ENCODE measurements around the gene PFKL.
A peak's percentile ranks its signal among the peaks of the same experiment; 100 is the strongest.

The PFKL gene

DNA sequence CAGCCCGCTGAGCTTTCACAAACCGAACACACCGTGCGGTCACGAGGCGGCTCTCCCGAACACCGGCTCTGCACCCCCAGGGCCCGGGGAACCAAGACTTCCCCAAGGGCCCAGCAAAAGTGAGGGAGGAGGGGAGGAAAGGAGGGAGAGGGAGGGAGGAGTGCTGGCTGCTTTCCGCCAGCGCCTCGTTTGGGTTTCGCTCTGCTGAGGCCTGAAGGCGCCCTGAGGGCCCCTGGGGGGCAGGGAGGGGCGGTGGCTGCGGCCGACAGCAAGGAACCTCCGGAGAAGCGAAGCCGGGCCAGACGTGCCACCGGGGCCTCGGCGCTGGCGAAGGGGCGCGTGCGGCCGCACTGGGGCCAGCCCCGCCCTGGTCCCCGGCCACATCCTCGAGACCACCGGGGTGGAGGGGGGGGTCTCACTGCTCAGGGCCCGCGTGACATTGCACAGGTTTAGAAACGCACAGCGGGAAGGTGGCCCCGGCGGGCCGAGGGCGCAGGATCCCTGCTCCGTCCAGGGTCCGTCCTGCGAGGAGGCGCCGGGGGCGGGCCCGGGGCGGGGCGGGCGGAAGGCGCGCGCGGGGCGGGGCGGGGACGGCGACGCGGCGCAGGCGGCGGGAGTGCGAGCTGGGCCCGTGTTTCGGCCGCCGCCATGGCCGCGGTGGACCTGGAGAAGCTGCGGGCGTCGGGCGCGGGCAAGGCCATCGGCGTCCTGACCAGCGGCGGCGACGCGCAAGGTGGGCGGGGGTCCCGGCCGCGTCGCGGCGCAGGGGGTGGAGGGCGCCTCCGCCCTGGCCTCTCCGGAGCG, at the start of gene PFKL:
Gene PFKL, plus strand, starts transcription at position 596 of the 804 bp plus-strand sequence. Its CDS starts 53 bp downstream, at position 649.
- Histone ChIP-seq H3K4me1 (ENCODE audit: control insufficient read depth, insufficient read depth, low read length) (peaks cover 56% of the 10 kb centered on the region), H3K9me3 (ENCODE audit: control insufficient read depth in 2 of 2, low read length in 2 of 2) (no peaks in the 10 kb centered on the region), H3K27ac (ENCODE audit: low read length) (peak within 1 kb of the TSS; percentile 67), H3K4me3 (ENCODE audit: low read length in 2 of 2) (peak within 1 kb of the TSS; percentile 75 to 79), H3K9ac (ENCODE audit: low read length in 2 of 2) (peak within 1 kb of the TSS; percentile 69 to 75), H3K27me3 (ENCODE audit: control insufficient read depth in 1 of 2, insufficient read depth in 2 of 2, low read length in 2 of 2) (peaks cover 5 to 15% of the 10 kb centered on the region in 2 donors), H3K36me3 (ENCODE audit: control insufficient read depth in 2 of 2, insufficient read depth in 2 of 2, low read length in 2 of 2) (no peaks in the 10 kb centered on the region)

DNA sequence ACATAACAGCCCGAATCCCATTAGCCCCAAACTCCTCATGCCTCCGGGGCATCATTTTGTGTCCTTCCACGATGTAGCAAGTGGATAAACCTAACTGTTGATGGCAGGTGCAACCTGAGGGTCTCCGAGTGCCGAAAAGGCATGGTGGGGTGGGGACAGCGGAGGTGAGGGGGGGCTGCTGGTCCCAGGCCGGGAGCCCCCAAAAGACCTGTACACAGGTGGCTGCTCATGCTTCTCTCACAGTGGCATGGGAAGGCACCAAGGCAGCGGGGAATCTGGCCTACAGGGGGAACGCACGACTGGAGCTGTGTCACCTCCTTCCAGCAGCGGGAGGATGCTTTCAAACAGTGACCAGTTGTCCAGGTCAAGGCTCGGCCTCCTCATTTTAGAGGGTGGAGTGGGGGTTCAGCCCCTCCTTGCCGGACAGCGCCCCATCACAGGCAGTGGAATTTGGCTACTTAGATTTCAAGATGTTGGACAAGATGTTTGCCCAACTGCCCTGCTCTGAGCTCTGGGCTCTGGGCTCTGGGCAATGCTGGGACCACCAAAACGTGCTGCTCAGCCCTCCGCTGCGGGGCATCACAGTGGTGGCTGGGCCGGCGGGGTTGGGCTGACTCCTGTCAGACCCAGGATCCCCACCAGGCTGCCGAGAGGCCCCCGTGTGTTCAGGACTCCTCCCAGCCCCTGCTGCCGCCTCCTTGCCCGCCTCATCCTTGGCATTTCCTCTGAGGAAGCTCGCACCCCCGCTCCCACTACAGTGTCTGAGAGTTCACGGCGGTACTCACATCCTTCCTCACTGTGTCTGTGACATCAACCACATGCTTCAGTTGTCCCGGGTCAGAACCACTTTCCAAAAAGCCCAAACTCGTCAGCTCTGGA, 45.8 kb upstream of the PFKL start:
- Histone ChIP-seq H3K36me3 (ENCODE audit: control insufficient read depth in 2 of 2, insufficient read depth in 2 of 2, low read length in 2 of 2) (no peaks in the 10 kb centered on the region), H3K27me3 (ENCODE audit: control insufficient read depth in 1 of 2, insufficient read depth in 2 of 2, low read length in 2 of 2) (no peaks in the 10 kb centered on the region), H3K4me1 (ENCODE audit: control insufficient read depth, insufficient read depth, low read length) (no peaks in the 10 kb centered on the region), H3K4me3 (ENCODE audit: low read length in 2 of 2) (no peak overlapping the region), H3K9ac (ENCODE audit: low read length in 2 of 2) (no peak overlapping the region), H3K27ac (ENCODE audit: low read length) (no peak overlapping the region), H3K9me3 (ENCODE audit: control insufficient read depth in 2 of 2, low read length in 2 of 2) (peaks cover 0 to 2% of the 10 kb centered on the region in 2 donors)

DNA sequence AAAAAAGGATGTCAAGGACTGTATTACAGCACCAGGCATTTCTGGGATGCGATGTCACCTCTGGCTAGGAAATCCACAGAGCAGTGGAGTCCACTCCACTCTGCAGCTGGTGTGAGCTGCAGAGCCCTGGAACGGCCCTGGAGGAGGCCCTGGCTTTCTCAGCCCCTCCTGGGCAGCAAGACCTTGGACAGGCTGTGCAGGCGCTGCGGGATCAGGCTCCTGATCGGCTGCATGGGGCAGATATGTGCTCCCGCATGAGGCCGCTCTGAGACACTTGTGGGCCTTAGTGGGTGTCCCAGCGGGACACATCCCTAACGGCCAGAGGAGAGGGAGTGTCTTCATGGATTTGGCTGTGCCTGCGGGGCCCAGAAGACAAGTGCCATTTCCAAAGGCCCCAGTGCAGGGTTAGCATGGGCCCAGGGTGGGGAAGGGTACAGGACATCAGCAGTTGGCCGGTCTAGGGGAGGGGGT, 44.3 kb upstream of the PFKL start:
- peaks cover 0 to 7% of the 10 kb centered on the region in 2 donors for H3K9me3 ChIP-seq (ENCODE audit: control insufficient read depth in 2 of 2, low read length in 2 of 2)
- no peak overlapping the region for H3K9ac ChIP-seq (ENCODE audit: low read length in 2 of 2)
- H3K4me3 ChIP-seq (ENCODE audit: low read length in 2 of 2), result no peak overlapping the region
- no peak overlapping the region for H3K27ac ChIP-seq (ENCODE audit: low read length)
- no peaks in the 10 kb centered on the region for H3K4me1 ChIP-seq (ENCODE audit: control insufficient read depth, insufficient read depth, low read length)
- H3K27me3 ChIP-seq (ENCODE audit: control insufficient read depth in 1 of 2, insufficient read depth in 2 of 2, low read length in 2 of 2), result no peaks in the 10 kb centered on the region
- H3K36me3 ChIP-seq (ENCODE audit: control insufficient read depth in 2 of 2, insufficient read depth in 2 of 2, low read length in 2 of 2), result no peaks in the 10 kb centered on the region

DNA sequence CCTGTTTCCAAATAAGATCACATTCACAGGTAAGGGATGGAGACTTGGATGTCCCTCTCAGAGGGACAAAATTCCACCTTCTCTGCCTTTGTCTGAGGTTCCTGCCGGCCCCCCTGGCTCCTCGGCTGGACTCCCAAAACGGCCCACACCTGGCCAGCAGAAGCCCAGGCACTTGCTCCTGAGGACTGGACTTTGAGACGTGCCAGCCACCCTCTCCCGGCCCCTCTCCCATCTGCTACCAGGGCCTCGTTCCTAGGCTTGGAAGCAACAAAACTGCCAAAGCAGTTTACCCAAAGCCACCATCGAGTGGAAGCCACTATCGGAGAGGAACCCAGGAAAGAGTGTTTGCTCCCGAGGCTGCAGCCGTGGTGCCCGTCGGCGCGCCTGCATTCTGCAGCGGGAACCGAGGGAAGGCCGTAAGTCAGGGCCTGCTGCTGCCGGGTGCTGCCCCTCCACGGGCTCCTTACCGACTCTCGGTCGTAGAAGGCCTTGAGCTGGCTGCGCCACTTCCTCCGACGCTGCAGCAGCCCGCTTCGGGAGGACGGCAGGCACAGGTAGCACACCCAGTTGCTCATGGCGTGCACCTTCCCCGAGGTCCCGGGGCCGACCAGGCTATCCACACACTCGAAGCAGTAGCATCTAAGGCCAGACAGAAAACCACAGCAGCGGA, 41.7 kb upstream of the PFKL start:
- Histone ChIP-seq H3K27ac (ENCODE audit: low read length) (no peak overlapping the region), H3K27me3 (ENCODE audit: control insufficient read depth in 1 of 2, insufficient read depth in 2 of 2, low read length in 2 of 2) (peaks cover 0 to 4% of the 10 kb centered on the region in 2 donors), H3K4me1 (ENCODE audit: control insufficient read depth, insufficient read depth, low read length) (no peaks in the 10 kb centered on the region), H3K36me3 (ENCODE audit: control insufficient read depth in 2 of 2, insufficient read depth in 2 of 2, low read length in 2 of 2) (no peaks in the 10 kb centered on the region), H3K9ac (ENCODE audit: low read length in 2 of 2) (no peak overlapping the region), H3K4me3 (ENCODE audit: low read length in 2 of 2) (no peak overlapping the region), H3K9me3 (ENCODE audit: control insufficient read depth in 2 of 2, low read length in 2 of 2) (peaks cover 0 to 7% of the 10 kb centered on the region in 2 donors)

DNA sequence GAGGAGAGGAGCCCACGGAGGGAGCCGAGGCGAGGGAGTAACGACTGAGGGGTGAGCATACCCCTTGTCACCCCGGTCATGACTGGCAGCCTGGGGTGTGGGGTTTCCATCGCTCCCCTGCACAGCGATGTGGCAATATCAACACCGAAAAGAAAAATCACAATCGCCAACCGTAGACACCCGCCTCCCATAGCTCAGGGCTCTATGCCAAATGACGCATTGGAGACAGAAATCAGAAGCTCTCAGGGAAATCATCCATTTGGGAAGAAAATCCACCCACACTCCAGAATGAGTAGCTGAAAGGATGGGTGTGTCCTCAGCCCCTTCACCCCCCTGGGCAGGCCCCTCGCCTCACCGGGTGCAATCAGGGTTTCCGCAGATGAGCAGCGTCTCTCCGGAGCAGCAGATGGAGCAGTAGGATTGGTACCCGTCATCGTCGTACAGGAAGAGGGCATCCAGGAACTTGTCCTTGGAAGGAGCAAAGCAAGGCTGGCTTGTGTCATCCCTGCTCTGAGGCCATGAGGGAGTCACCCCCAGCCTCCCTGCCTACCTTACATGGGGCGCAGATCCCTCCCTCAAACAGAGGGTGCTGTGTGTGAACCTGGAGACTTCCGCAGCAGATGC, 40.7 kb upstream of the PFKL start:
- peaks cover 0 to 4% of the 10 kb centered on the region in 2 donors for H3K27me3 ChIP-seq (ENCODE audit: control insufficient read depth in 1 of 2, insufficient read depth in 2 of 2, low read length in 2 of 2)

DNA sequence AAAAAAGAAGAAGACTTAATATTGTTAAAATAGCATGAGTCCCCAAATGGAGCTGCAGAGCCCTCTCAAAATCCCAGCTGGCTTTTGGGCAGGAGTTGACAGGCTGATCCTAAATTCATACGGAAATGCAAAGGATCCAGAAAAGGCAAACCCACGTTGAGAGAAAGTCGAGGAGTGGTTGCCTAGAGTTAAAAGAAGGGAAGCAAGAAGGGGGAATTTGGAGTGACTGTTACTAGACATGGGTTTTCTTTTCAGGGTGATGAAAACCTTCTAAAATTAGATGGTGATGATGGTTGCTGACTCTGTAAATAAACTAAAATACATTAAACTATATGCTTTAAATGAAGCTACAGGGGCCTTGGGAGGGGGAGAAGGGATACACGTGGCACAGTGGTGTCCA, 39.8 kb upstream of the PFKL start:
- no peaks in the 10 kb centered on the region for H3K4me1 ChIP-seq (ENCODE audit: control insufficient read depth, insufficient read depth, low read length)
- peaks cover 0 to 7% of the 10 kb centered on the region in 2 donors for H3K9me3 ChIP-seq (ENCODE audit: control insufficient read depth in 2 of 2, low read length in 2 of 2)
- no peak overlapping the region for H3K27ac ChIP-seq (ENCODE audit: low read length)
- H3K27me3 ChIP-seq (ENCODE audit: control insufficient read depth in 1 of 2, insufficient read depth in 2 of 2, low read length in 2 of 2), result peaks cover 0 to 4% of the 10 kb centered on the region in 2 donors
- no peak overlapping the region for H3K4me3 ChIP-seq (ENCODE audit: low read length in 2 of 2)
- no peak overlapping the region for H3K9ac ChIP-seq (ENCODE audit: low read length in 2 of 2)
- no peaks in the 10 kb centered on the region for H3K36me3 ChIP-seq (ENCODE audit: control insufficient read depth in 2 of 2, insufficient read depth in 2 of 2, low read length in 2 of 2)

More for the DNA sequence above, 40.7 kb upstream of the PFKL start:
- no peaks in the 10 kb centered on the region for H3K4me1 ChIP-seq (ENCODE audit: control insufficient read depth, insufficient read depth, low read length)
- H3K9me3 ChIP-seq (ENCODE audit: control insufficient read depth in 2 of 2, low read length in 2 of 2), result peaks cover 0 to 7% of the 10 kb centered on the region in 2 donors
- no peaks in the 10 kb centered on the region for H3K36me3 ChIP-seq (ENCODE audit: control insufficient read depth in 2 of 2, insufficient read depth in 2 of 2, low read length in 2 of 2)
- H3K9ac ChIP-seq (ENCODE audit: low read length in 2 of 2), result no peak overlapping the region
- H3K27ac ChIP-seq (ENCODE audit: low read length), result no peak overlapping the region
- H3K4me3 ChIP-seq (ENCODE audit: low read length in 2 of 2), result no peak overlapping the region

DNA sequence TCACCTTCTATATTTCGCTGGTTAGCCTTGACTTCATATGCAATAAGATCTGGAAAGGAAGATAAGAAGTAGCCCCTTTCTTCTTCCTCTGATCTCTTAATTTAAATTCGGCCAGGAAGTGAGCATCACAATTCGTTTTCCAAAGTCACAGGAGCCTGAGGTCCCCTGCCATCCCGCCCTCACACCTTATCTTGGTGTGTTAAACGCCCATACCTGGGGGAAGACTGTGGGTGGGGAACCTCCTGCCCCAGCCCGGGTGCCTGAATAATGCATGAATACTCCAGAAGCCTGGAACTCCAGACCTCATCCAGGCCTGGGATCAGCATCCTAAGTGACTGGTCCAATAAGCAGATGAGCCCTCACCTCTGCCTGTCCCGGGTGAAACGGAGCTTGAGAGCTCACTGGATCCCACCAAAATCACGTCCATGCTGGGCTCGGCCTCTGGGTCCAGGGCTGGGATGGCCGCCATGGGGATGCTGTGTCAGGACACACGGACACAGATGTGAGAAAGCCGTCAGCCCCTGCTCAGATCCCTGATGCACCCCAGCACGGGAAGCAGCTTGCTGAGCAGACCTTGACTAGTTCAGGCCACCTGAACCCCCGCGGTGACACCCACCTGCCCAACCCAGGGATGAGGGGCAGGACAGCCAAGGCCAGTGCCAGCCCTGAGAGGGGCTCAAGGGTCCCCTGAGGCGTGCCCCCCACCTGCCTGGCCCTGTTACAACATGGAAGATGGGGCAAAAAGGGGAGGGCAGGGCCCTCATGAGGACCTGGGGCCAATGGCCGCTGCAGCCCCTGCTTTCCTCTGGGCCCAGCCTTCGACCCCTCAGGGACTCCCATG, 38.8 kb upstream of the PFKL start:
- peaks cover 0 to 4% of the 10 kb centered on the region in 2 donors for H3K27me3 ChIP-seq (ENCODE audit: control insufficient read depth in 1 of 2, insufficient read depth in 2 of 2, low read length in 2 of 2)
- H3K4me3 ChIP-seq (ENCODE audit: low read length in 2 of 2), result no peak overlapping the region
- H3K4me1 ChIP-seq (ENCODE audit: control insufficient read depth, insufficient read depth, low read length), result no peaks in the 10 kb centered on the region
- no peaks in the 10 kb centered on the region for H3K36me3 ChIP-seq (ENCODE audit: control insufficient read depth in 2 of 2, insufficient read depth in 2 of 2, low read length in 2 of 2)
- H3K9ac ChIP-seq (ENCODE audit: low read length in 2 of 2), result no peak overlapping the region
- no peak overlapping the region for H3K27ac ChIP-seq (ENCODE audit: low read length)
- peaks cover 0 to 7% of the 10 kb centered on the region in 2 donors for H3K9me3 ChIP-seq (ENCODE audit: control insufficient read depth in 2 of 2, low read length in 2 of 2)

DNA sequence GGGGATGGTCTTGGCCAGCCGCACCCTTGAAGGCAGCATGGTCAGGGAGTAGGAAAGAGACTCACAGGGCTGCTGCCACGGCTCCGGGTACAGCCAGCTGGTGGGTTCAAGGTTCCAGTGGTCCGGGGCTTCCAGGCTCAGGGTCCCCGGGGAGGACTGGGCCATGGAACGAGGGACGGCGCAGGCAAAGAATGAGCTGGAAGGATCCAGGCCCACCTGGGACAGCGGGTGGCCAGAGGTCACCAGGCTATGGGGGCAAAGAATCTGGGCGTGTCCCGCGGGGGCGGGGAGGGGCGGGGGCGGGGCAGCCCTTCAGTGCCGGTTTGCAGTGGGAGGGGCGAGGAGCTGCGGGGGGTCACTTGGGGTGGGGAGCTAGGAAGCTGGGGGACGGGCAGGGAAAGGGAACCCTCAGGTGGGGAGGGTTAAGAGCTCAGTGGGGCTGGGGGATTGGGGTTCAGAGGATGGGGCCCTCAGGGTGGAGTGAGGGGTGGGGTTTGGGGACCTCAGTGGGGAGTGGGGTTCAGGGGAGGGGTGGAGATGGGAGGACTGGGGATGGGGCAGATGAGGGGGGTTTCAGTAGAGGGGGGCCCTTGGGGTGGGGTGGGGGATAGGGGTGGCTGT, 38.1 kb upstream of the PFKL start, which contains the start of gene DNMT3L:
Gene DNMT3L, minus strand, starts transcription at position 223 of the 621 bp plus-strand sequence. CDS start 638 bp downstream, outside the sequence.
- peaks cover 0 to 7% of the 10 kb centered on the region in 2 donors for H3K9me3 ChIP-seq (ENCODE audit: control insufficient read depth in 2 of 2, low read length in 2 of 2)
- H3K27ac ChIP-seq (ENCODE audit: low read length), result no peak within 1 kb of the TSS
- H3K27me3 ChIP-seq (ENCODE audit: control insufficient read depth in 1 of 2, insufficient read depth in 2 of 2, low read length in 2 of 2), result peaks cover 0 to 4% of the 10 kb centered on the region in 2 donors
- no peak within 1 kb of the TSS for H3K4me3 ChIP-seq (ENCODE audit: low read length in 2 of 2)
- no peaks in the 10 kb centered on the region for H3K36me3 ChIP-seq (ENCODE audit: control insufficient read depth in 2 of 2, insufficient read depth in 2 of 2, low read length in 2 of 2)
- no peaks in the 10 kb centered on the region for H3K4me1 ChIP-seq (ENCODE audit: control insufficient read depth, insufficient read depth, low read length)
- no peak within 1 kb of the TSS for H3K9ac ChIP-seq (ENCODE audit: low read length in 2 of 2)

DNA sequence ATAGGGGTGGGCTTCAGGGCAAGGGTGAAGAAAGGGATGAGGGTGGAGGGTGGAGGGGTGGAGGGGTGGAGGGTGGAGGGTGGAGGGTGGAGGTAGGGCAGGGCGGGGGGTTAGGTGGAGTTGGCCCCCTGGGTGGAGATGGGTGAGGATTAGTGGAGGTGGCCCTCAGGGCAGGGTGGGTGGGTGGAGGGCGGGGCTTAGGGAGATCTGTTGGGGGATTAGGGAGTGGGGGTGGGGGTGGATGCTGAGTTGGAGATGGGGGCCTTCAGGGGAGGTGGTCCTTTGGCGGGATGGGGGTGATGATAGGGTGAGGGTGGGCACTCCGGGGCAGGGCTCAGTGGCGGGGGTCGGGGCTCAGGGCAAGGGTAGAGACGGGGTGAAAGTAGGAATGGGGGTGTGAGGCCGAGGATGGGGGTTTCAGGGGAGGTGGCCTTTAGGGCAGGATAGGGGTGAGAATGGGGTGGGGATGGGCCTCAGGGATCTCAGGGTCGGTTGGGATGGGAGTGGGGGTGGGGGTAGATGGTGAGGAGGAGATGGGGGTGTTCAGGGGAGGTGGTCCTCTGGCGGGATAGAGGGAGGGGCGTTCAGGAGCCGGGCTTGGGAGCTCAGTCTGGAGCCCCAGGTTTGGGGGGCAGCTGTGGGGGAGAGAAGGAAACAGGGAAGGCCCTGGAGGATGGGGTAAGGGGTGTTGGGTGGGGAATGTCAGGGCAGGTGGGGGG, 37.4 kb upstream of the PFKL start:
- Histone ChIP-seq H3K27me3 (ENCODE audit: control insufficient read depth in 1 of 2, insufficient read depth in 2 of 2, low read length in 2 of 2) (peaks cover 0 to 4% of the 10 kb centered on the region in 2 donors), H3K27ac (ENCODE audit: low read length) (no peak overlapping the region), H3K9ac (ENCODE audit: low read length in 2 of 2) (no peak overlapping the region), H3K4me3 (ENCODE audit: low read length in 2 of 2) (no peak overlapping the region), H3K9me3 (ENCODE audit: control insufficient read depth in 2 of 2, low read length in 2 of 2) (peaks cover 0 to 7% of the 10 kb centered on the region in 2 donors), H3K36me3 (ENCODE audit: control insufficient read depth in 2 of 2, insufficient read depth in 2 of 2, low read length in 2 of 2) (no peaks in the 10 kb centered on the region), H3K4me1 (ENCODE audit: control insufficient read depth, insufficient read depth, low read length) (no peaks in the 10 kb centered on the region)

Measured in stomach smooth muscle (tissue), 2 donors.